HG03469 (cell line): ENCODE data around the gene MED12L.
"Not testable (repeated sequence)": the region's sequence is repeated elsewhere in the genome, so short reads cannot be mapped to it uniquely, and the experiment has no call there.

Experiments
- ATAC-seq: cut with Tn5 transposase; IDR thresholded peaks from one replicate; pipeline ENCODE4 v1.9.1; 2021; ENCODE audit warnings: mild to moderate bottlenecking, moderate library complexity, moderate number of reproducible peaks; ENCODE audit not compliant: unreplicated experiment

Gene MED12L

GRCh38 chr3:151357463-151357850, 272.0 kb downstream of the MED12L start:
- ATAC-seq = no peak

GRCh38 chr3:151362751-151363174, 277.3 kb downstream of the MED12L start:
- no peak for ATAC-seq

GRCh38 chr3:151366993-151367392, 281.5 kb downstream of the MED12L start:
- ATAC-seq = no peak

- ATAC-seq = no peak
Observed at GRCh38 chr3:151367448-151367847, 282.0 kb downstream of the MED12L start.

GRCh38 chr3:151371526-151371925, 286.1 kb downstream of the MED12L start:
- no peak for ATAC-seq

- no peak for ATAC-seq
Observed at GRCh38 chr3:151372063-151372820, 286.8 kb downstream of the MED12L start.

- peak; percentile 32 for ATAC-seq
Observed at GRCh38 chr3:151377768-151378385, 292.4 kb downstream of the MED12L start.

- no peak for ATAC-seq
Observed at GRCh38 chr3:151379083-151379734, 293.7 kb downstream of the MED12L start.

- ATAC-seq = peak; percentile 31
Observed at GRCh38 chr3:151382671-151383070, 297.2 kb downstream of the MED12L start.

GRCh38 chr3:151383111-151383510, 297.6 kb downstream of the MED12L start:
- no peak for ATAC-seq

- peak; percentile 32 for ATAC-seq
Observed at GRCh38 chr3:151383956-151384355, 298.5 kb downstream of the MED12L start.

- ATAC-seq = peak; percentile 33
Observed at GRCh38 chr3:151384741-151385174, 299.3 kb downstream of the MED12L start, which contains the start of gene P2RY12. TSS of gene P2RY12 (minus strand) at chr3:151384753. CDS start at chr3:151338845, 45,908 bp downstream.

- ATAC-seq = no peak
Observed at GRCh38 chr3:151386056-151386455, 300.6 kb downstream of the MED12L start.

GRCh38 chr3:151387432-151387831, 302.0 kb downstream of the MED12L start:
- ATAC-seq = no peak

GRCh38 chr3:151387842-151388241, 302.4 kb downstream of the MED12L start:
- ATAC-seq = no peak

- ATAC-seq = no peak
Observed at GRCh38 chr3:151391720-151392119, 306.3 kb downstream of the MED12L start.

GRCh38 chr3:151392191-151392590, 306.7 kb downstream of the MED12L start:
- not testable (repeated sequence) for ATAC-seq

GRCh38 chr3:151393146-151393830, 307.8 kb downstream of the MED12L start:
- ATAC-seq = no peak

GRCh38 chr3:151393941-151394340, 308.5 kb downstream of the MED12L start:
- no peak for ATAC-seq

- ATAC-seq = no peak
Observed at GRCh38 chr3:151394611-151395010, 309.1 kb downstream of the MED12L start.

GRCh38 chr3:151395806-151396205, 310.3 kb downstream of the MED12L start:
- ATAC-seq = no peak
